ENCODE results near the gene ERP44. TPM values are rescaled to one million over a fixed set of nuclear protein-coding genes. Genes with fewer than 3 reads are reported as not detected.
"Not testable (repeated sequence)": the region's sequence is repeated elsewhere in the genome, so short reads cannot be mapped to it uniquely, and the experiment has no call there.

The ERP44 gene
- polyA plus RNA-seq, 1 of the 3 experiments (the other 2 are of a cell fraction): 10.0 TPM

DNA sequence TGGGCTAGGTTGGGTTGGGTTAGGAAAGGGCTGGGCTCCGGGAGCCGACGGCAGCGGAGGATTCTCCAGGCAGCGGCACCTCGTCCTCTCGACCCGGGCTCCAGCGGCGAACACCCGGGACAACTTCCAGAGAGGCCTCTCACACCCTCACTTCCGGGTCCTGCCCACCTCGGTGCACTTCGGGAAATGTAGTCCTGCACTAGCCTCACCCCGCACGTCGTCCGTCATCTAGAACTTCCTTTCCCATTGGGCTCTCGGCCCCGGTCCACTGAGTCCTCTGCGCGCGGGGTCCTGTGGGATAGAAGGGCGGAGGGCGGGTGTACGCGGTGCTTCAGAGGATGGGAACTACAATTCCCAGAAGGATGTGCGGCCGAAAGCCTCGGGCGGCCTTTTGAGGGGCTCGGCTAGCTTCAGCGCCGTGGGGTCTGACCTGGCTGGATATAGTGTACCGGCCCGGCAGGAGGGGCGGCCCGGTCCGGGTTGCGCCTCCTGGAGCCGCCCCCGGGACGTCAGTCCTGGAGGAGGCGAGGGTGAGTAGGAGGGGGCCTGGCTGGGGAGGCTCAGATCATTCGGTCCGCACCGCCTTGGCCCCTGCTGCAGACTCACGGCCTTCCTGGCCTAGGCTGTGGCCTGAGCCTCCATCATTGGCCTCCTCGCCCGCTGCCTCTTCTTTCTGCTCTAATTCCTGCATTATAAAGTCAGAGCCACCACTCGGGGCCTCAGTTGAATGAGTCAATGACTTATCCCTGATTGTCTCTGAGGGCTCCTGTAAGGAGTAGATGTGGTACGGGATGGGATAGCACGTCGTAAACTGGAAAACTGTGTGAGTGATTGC, at the start of gene ERP44, which contains the start of gene INVS (continued):
- no peak for TF ChIP-seq NRF1 (IDR thresholded peaks at IDR 0.05; ENCODE audit: low read depth, low read length)

DNA sequence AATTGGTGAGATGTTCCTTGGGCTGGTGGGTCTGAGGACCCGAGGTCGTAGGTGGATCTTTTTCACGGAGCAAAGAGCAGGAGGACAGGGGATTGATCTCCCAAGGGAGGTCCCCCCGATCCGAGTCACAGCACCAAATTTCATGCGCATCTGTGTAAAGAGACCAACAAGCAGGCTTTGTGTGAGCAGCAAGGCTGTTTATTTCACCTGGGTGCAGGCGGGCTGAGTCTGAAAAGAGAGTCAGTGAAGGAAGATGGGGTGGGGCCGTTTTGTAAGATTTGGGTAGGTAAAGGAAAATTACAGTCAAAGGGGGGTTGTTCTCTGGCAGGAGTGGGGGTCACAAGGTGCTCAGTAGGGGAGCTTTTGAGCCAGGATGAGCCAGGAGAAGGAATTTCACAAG, 47.2 kb upstream of the ERP44 start:
- H3K27me3 ChIP-seq (ENCODE audit: insufficient read depth); H4K20me1 ChIP-seq (ENCODE audit: insufficient read depth); H3K79me2 ChIP-seq (ENCODE audit: insufficient read depth); H3K27ac ChIP-seq (ENCODE audit: low read depth in 2 of 2, low read length in 1 of 2); H2AFZ ChIP-seq (ENCODE audit: low read depth); H3K36me3 ChIP-seq (replicated peaks in 1 of 2; ENCODE audit: control insufficient read depth in 1 of 2, insufficient read depth in 2 of 2, low read length in 1 of 2); DNase-seq; POLR2A ChIA-PET; H3K9me2 ChIP-seq; H3K4me2 ChIP-seq; H3K9ac ChIP-seq; H3K9me3 ChIP-seq; CTCF ChIA-PET; H3K4me3 ChIP-seq (ENCODE audit: low read depth in 2 of 2, low read length in 1 of 2): not testable (repeated sequence)
- WGBS (ENCODE audit: low lambda C conversion rate): 94% methylated on average over 8 of the region's 8 CpGs
- Histone ChIP-seq H3K4me1 (ENCODE audit: control insufficient read depth in 1 of 2, insufficient read depth in 2 of 2, low read depth in 1 of 2, low read length in 1 of 2) (peaks cover 3 to 16% of the 10 kb centered on the region in 2 experiments), H3F3A (replicated peaks; ENCODE audit: insufficient read depth) (peaks cover 18% of the 10 kb centered on the region)

DNA sequence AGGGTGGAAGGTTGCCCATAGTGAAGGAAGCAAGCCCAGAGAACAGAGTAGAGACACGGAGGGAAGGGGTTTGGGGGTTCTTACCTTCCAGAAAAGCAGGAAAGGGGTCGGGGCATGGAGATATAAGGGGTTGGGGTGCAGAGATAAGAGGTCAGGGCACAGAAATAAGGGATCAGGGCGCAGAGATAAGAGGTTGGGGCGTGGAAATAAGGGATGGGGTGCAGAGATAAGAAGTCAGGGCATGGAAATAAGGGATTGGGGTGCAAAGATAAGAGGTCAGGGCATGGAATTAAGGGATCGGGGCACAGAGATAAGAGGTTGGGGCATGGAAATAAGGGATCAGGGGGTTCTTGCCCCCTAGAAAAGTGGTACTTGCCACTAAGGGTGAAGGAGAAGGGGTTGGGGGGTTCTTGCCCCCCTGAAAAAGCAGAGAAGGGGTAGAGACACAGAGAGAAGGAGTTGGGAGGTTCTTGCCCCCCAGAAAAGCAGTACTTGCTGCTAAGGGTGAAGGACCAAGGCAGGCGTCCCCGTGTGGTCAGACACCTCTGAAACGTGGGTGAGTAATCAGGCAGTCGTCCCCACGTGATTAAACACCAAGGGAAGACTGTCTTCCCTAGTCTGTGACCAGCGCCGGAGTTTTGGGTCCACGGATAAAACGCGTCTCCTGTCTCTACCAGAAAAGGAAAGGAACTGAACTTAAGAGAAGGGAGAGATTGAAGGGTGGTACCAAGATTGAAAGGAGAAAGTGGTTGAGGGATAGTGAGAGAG, 46.6 kb upstream of the ERP44 start:
- WGBS (ENCODE audit: low lambda C conversion rate): 96% methylated on average over 15 of the region's 15 CpGs
- H2AFZ ChIP-seq (ENCODE audit: low read depth); H3K27ac ChIP-seq (ENCODE audit: low read depth in 2 of 2, low read length in 1 of 2); H3K4me1 ChIP-seq (ENCODE audit: control insufficient read depth in 1 of 2, insufficient read depth in 2 of 2, low read depth in 1 of 2, low read length in 1 of 2); H3K9me3 ChIP-seq; H3K9me2 ChIP-seq; H3K9ac ChIP-seq; DNase-seq; POLR2A ChIA-PET; CTCF ChIA-PET; H3K36me3 ChIP-seq (replicated peaks in 1 of 2; ENCODE audit: control insufficient read depth in 1 of 2, insufficient read depth in 2 of 2, low read length in 1 of 2); H3K4me3 ChIP-seq (ENCODE audit: low read depth in 2 of 2, low read length in 1 of 2); H3K27me3 ChIP-seq (ENCODE audit: insufficient read depth); H4K20me1 ChIP-seq (ENCODE audit: insufficient read depth); H3K79me2 ChIP-seq (ENCODE audit: insufficient read depth); H3K4me2 ChIP-seq: not testable (repeated sequence)
- H3F3A ChIP-seq (replicated peaks; ENCODE audit: insufficient read depth): peaks cover 13% of the 10 kb centered on the region

DNA sequence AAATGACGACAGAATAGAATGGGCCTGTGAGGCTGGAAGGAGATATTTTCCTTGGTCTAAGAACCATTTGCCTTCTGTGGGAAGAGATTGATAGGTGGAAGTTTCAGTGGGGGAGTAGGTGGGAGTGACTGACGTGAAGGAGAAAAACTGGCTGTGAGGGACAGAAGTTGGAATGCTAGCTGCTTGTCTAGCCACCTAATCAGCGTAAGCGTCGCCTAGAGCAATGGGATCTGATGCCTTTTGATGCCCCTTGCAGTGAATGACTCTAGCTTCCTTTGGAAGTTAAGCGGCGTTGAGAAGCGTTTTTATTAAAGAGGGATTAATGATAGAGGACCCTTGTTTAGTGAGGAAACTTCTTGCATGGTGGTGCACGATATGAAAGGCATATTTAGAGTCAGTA, 43.1 kb upstream of the ERP44 start:
- H3F3A ChIP-seq (replicated peaks; ENCODE audit: insufficient read depth); H3K9ac ChIP-seq; H3K9me3 ChIP-seq; H3K27me3 ChIP-seq (ENCODE audit: insufficient read depth); H3K79me2 ChIP-seq (ENCODE audit: insufficient read depth); H4K20me1 ChIP-seq (ENCODE audit: insufficient read depth); H3K4me2 ChIP-seq; H2AFZ ChIP-seq (ENCODE audit: low read depth); POLR2A ChIA-PET; H3K27ac ChIP-seq (ENCODE audit: low read depth in 2 of 2, low read length in 1 of 2); H3K9me2 ChIP-seq; CTCF ChIA-PET; H3K4me3 ChIP-seq (ENCODE audit: low read depth in 2 of 2, low read length in 1 of 2); H3K4me1 ChIP-seq (ENCODE audit: control insufficient read depth in 1 of 2, insufficient read depth in 2 of 2, low read depth in 1 of 2, low read length in 1 of 2); DNase-seq: not testable (repeated sequence)
- 98% methylated on average over 9 of the region's 9 CpGs for WGBS (ENCODE audit: low lambda C conversion rate)
- peaks cover 0 to 13% of the 10 kb centered on the region in 2 experiments for H3K36me3 ChIP-seq (replicated peaks in 1 of 2; ENCODE audit: control insufficient read depth in 1 of 2, insufficient read depth in 2 of 2, low read length in 1 of 2)

DNA sequence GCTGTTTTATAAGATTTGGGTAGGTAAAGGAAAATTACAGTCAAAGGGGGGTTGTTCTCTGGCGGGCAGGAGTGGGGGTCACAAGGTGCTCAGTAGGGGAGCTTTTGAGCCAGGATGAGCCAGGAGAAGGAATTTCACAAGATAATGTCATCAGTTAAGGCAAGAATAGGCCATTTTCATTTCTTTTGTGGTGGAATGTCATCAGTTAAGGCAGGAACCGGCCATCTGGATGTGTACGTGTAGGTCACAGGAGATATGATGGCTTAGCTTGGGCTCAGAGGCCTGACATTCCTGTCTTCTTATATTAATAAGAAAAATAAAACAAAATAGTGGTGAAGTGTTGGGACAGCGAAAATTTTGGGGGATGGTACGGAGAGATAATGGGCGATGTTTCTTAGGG, 41.5 kb upstream of the ERP44 start:
- H3K4me2 ChIP-seq; POLR2A ChIA-PET; H3K4me1 ChIP-seq (ENCODE audit: control insufficient read depth in 1 of 2, insufficient read depth in 2 of 2, low read depth in 1 of 2, low read length in 1 of 2); H3K4me3 ChIP-seq (ENCODE audit: low read depth in 2 of 2, low read length in 1 of 2); CTCF ChIA-PET; DNase-seq; H3K79me2 ChIP-seq (ENCODE audit: insufficient read depth); H4K20me1 ChIP-seq (ENCODE audit: insufficient read depth); H3K27me3 ChIP-seq (ENCODE audit: insufficient read depth); H3K27ac ChIP-seq (ENCODE audit: low read depth in 2 of 2, low read length in 1 of 2); H3K9me2 ChIP-seq; H3K9me3 ChIP-seq; H3F3A ChIP-seq (replicated peaks; ENCODE audit: insufficient read depth); H2AFZ ChIP-seq (ENCODE audit: low read depth); H3K9ac ChIP-seq: not testable (repeated sequence)
- 98% methylated on average over 6 of the region's 6 CpGs for WGBS (ENCODE audit: low lambda C conversion rate)
- peaks cover 0 to 13% of the 10 kb centered on the region in 2 experiments for H3K36me3 ChIP-seq (replicated peaks in 1 of 2; ENCODE audit: control insufficient read depth in 1 of 2, insufficient read depth in 2 of 2, low read length in 1 of 2)

Data from SK-N-SH (cell line).